Peyer's patch (tissue), 4 donors: ENCODE data around the gene MT1X.

Experiments used
- POLR2A ChIP-seq, 2 donors: fragments of 450-650 bp; IDR thresholded peaks; one replicate each; pipeline ENCODE4 v1.5.1; 2017; ENCODE audit warnings: antibody characterized with exemption in 2 of 2, mild to moderate bottlenecking in 2 of 2, moderate library complexity in 2 of 2
- TF ChIP-seq, protein P1 (sequence below), 6 experiments: fragments of 450-650 bp in 4 of 6; fragments of 200-600 bp in 2 of 6; sonication (generic) in 1 of 6; IDR thresholded peaks; one replicate each; pipeline ENCODE4 v1.5.1; 2017 to 2019; ENCODE audit warnings: antibody characterized with exemption in 6 of 6, mild to moderate bottlenecking in 3 of 6, moderate library complexity in 1 of 6

- TF ChIP-seq POLR2A (IDR thresholded peaks at IDR 0.05): no peak
- TF ChIP-seq, protein P1, sequence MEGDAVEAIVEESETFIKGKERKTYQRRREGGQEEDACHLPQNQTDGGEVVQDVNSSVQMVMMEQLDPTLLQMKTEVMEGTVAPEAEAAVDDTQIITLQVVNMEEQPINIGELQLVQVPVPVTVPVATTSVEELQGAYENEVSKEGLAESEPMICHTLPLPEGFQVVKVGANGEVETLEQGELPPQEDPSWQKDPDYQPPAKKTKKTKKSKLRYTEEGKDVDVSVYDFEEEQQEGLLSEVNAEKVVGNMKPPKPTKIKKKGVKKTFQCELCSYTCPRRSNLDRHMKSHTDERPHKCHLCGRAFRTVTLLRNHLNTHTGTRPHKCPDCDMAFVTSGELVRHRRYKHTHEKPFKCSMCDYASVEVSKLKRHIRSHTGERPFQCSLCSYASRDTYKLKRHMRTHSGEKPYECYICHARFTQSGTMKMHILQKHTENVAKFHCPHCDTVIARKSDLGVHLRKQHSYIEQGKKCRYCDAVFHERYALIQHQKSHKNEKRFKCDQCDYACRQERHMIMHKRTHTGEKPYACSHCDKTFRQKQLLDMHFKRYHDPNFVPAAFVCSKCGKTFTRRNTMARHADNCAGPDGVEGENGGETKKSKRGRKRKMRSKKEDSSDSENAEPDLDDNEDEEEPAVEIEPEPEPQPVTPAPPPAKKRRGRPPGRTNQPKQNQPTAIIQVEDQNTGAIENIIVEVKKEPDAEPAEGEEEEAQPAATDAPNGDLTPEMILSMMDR (IDR thresholded peaks at IDR 0.05): no peak
These were observed 23.9 kb upstream of the MT1X start for GRCh38 chr16:56658327-56658875.
